Retinal pigment epithelial cell (primary cell): ENCODE results near the gene GPR171.

Source experiments
- DNase-seq: peaks from one replicate; pipeline ENCODE4 v3.0.0-alpha.2; 2010; ENCODE audit warnings: low read depth
- H3K4me3 ChIP-seq: 2 replicates; pipeline ENCODE4 v1.5.1; 2011; ENCODE audit warnings: mild to moderate bottlenecking, low read length, control low read depth, moderate library complexity
- TF ChIP-seq, protein P1 (sequence below): conservative IDR thresholded peaks from 2 replicates; pipeline ENCODE4 v1.5.1; 2011; ENCODE audit warnings: low read depth, low read length, control low read depth, inconsistent platforms

Gene GPR171

DNA sequence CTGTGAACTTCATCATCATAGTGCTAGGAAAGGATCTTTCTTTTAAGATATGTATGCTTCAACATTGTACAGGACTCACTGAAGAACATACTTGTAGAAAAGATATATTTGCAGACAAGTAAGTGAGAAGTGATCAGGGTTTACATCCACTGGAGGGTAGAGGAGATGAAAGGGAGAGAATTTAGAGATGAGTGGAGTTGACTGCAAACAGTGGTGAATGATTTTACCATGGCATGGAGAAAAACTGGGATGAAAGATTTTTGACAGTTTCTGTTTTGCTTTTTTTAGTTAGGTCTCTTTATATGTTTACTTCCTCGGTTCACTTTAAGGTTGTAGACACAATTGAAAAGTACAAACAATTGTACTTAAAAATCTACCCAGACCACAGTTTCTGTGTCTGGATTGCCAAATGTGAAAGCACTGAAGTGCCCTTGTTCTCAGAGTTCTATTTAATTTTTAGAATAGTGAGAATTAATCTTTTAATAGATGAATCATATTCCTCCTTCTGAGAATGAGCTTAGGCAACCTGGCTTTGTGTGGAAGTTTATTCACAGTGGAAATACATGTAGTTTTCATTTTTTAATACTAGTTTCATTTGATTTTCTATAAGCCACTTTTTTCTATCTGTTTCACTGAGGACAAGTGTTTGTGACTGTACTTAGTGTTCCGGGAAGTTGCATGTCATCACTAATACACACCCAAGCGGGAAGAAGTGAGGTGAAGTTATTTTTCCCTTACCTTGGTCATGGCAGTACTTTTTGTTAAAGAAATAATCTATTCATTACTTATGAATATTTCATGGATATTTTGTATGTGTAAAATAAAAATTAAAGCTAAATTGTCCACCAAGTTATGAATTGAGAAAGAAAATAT is 1.8 kb upstream of the GPR171 start:
- TF ChIP-seq, protein P1, sequence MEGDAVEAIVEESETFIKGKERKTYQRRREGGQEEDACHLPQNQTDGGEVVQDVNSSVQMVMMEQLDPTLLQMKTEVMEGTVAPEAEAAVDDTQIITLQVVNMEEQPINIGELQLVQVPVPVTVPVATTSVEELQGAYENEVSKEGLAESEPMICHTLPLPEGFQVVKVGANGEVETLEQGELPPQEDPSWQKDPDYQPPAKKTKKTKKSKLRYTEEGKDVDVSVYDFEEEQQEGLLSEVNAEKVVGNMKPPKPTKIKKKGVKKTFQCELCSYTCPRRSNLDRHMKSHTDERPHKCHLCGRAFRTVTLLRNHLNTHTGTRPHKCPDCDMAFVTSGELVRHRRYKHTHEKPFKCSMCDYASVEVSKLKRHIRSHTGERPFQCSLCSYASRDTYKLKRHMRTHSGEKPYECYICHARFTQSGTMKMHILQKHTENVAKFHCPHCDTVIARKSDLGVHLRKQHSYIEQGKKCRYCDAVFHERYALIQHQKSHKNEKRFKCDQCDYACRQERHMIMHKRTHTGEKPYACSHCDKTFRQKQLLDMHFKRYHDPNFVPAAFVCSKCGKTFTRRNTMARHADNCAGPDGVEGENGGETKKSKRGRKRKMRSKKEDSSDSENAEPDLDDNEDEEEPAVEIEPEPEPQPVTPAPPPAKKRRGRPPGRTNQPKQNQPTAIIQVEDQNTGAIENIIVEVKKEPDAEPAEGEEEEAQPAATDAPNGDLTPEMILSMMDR = no peak
- no peak overlapping the region for H3K4me3 ChIP-seq
- no peak for DNase-seq

DNA sequence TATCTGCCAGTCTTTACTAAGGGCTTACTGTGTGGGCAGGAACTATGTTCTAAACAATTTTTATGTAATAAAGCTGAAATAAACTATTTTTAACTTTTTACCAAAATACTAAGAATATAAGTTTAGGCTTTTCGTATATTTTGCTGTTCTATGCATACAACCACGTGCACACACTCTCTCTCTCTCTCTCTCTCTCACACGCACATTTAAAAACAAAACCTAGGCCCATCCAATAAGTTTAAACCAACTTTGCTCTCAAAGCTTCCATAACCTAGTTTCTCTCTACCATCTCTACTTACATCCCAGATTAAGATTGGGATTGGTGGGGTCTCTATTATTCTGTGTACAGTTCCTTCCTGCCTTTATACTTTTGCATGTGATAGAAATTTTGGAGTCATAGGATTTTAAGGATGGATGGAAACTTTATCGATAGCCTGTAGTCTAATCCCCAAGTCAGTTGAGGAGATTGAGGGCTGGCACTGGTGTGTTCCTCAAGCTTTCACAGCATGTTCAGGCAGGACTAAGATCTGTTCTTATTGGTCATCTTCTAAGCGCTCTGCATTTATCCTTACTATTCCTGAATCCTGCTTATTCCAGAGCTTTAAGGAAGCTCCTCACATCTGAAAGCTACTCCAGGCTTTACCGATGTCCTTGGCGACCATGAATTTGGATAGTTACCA is 1.8 kb downstream of the GPR171 start:
- DNase-seq = no peak
- H3K4me3 ChIP-seq = no peak overlapping the region
- TF ChIP-seq, protein P1 = no peak

GRCh38 chr3:151200586-151200985 is 2.4 kb downstream of the GPR171 start:
- no peak for DNase-seq
- H3K4me3 ChIP-seq = no peak overlapping the region
- TF ChIP-seq, protein P1 = no peak

GRCh38 chr3:151199554-151200438 is 3.2 kb downstream of the GPR171 start:
- no peak overlapping the region for H3K4me3 ChIP-seq
- DNase-seq = no peak
- TF ChIP-seq, protein P1 = no peak

DNA sequence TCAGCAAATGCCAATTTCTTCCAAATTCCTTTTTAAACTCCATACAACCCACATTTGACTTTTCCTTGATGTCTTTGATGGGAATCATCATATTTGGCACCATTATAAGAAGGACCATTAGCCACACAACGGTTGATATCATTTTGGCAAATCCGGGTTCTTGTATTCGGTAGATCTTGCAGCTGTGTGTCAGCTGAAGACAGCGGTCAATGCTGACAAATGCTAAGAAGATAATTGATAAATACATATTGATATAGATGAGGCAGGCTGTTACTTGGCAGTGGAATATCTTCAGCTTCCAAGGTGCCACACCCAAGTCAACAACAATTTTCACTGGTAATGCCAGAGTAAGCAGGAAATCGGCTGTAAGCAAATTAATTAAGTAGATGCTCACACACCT is 4.2 kb downstream of the GPR171 start:
- no peak for DNase-seq
- no peak overlapping the region for H3K4me3 ChIP-seq

GRCh38 chr3:151197981-151198767 is 4.8 kb downstream of the GPR171 start:
- DNase-seq = no peak
- H3K4me3 ChIP-seq = no peak overlapping the region
- TF ChIP-seq, protein P1 = no peak

More for the DNA sequence above, 4.2 kb downstream of the GPR171 start:
- TF ChIP-seq, protein P1 = no peak
